Upper lobe of left lung (tissue), 6 donors: ENCODE measurements around the gene CLCA1. TPM values are rescaled to one million over a fixed set of nuclear protein-coding genes. Genes with fewer than 3 reads are reported as not detected.

Experiments
- ATAC-seq, 2 donors: fragments of 200-7000 bp; cut with Tn5 transposase; one replicate each; pipeline ENCODE4 v1.9.1; 2022; ENCODE audit warnings: mild to moderate bottlenecking in 2 of 2, moderate library complexity in 2 of 2; ENCODE audit not compliant: low FRiP score in 2 of 2
- DNase-seq, 2 donors: peaks; one replicate each; pipeline ENCODE4 v3.0.0-alpha.2; 2019 to 2020
- H3K27ac ChIP-seq, 4 donors: fragments of 200-600 bp; sonication (generic); one replicate each; pipeline ENCODE4 v1.5.1; 2016 to 2019
- H3K27me3 ChIP-seq, 4 donors: fragments of 200-600 bp; sonication (generic); one replicate each; pipeline ENCODE4 v1.5.1; 2017 to 2019
- H3K36me3 ChIP-seq, 4 donors: fragments of 200-600 bp; sonication (generic); one replicate each; pipeline ENCODE4 v1.5.1; 2016 to 2019
- H3K4me1 ChIP-seq, 4 donors: fragments of 200-600 bp; sonication (generic); one replicate each; pipeline ENCODE4 v1.5.1; 2018 to 2019
- H3K4me3 ChIP-seq, 4 donors: fragments of 200-600 bp; sonication (generic); one replicate each; pipeline ENCODE4 v1.5.1; 2017 to 2019; ENCODE audit warnings: mild to moderate bottlenecking in 2 of 4, moderate library complexity in 1 of 4
- H3K9me3 ChIP-seq, 4 donors: fragments of 200-600 bp; sonication (generic); one replicate each; pipeline ENCODE4 v1.5.1; 2018 to 2019
- EP300 ChIP-seq, 4 donors: sonication (generic); formaldehyde crosslinking; IDR thresholded peaks; one replicate each; pipeline ENCODE4 v1.5.1; 2017; ENCODE audit warnings: antibody characterized with exemption in 4 of 4, control low read depth in 2 of 4
- POLR2A ChIP-seq, 4 donors: fragments of 450-650 bp; IDR thresholded peaks; one replicate each; pipeline ENCODE4 v1.5.1; 2016 to 2017; ENCODE audit warnings: antibody characterized with exemption in 4 of 4, mild to moderate bottlenecking in 2 of 4
- POLR2AphosphoS5 ChIP-seq, 2 donors: sonication (generic); formaldehyde crosslinking; IDR thresholded peaks; one replicate each; pipeline ENCODE4 v1.5.1; 2017; ENCODE audit warnings: antibody characterized with exemption in 2 of 2
- WGBS, 2 donors: methylation state at CpG; one replicate each; pipeline ENCODE4 v1.1.5; 2017 to 2018; 5-methylcytosine and 5-hydroxymethylcytosine counted together
- total RNA-seq, 6 donors: library from RNA; depleted of rRNA in 4 of 6; stranded (reverse); fragments of >200 nt in 4 of 6; gene quantifications; one replicate each; pipeline versions ENCODE4 v1.1.0 to v1.2.1, GENCODE V29; 2016 to 2021
- TF ChIP-seq, protein P1 (sequence below), 6 experiments: fragments of 450-650 bp in 4 of 6; fragments of 200-600 bp in 2 of 6; sonication (generic) in 2 of 6; IDR thresholded peaks; one replicate each; pipeline ENCODE4 v1.5.1; 2016 to 2019; ENCODE audit warnings: antibody characterized with exemption in 6 of 6
- donor health status: DM: no; HTN: no; CAD: no; lungs with moderate emphysema.
- donor health status: DM: no; HTN: yes; CAD: no; lungs with severe emphysema.

CLCA1 gene
- total RNA-seq, 6 donors from 2014 or later = 0.11 to 0.27 TPM; not detected in 4

DNA sequence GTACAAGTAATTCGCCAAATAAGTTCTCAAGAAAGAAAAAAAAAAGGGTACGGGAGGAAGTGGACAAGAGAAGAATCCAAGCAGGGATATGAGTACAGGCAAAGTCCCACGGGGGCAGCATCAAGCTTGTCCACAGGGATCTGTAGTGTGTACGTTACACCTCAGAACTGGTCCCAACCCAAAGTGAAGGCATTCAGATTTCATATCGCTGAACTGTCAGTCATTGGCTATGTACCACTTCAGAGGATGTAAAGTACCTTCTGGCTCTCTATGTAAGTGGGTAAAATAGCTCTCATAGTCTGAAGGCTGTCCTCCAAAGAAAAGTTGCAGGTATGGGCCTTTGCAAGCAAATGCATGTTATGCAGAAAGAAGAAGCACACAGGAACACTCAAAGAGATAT is 70.0 kb downstream of the CLCA1 start:
- H3K36me3 ChIP-seq = no peaks in the 10 kb centered on the region
- no peak overlapping the region for H3K4me3 ChIP-seq
- no peak for TF ChIP-seq POLR2A (IDR thresholded peaks at IDR 0.05)
- no peak for TF ChIP-seq EP300 (IDR thresholded peaks at IDR 0.05)
- TF ChIP-seq POLR2AphosphoS5 (IDR thresholded peaks at IDR 0.05) = no peak
- TF ChIP-seq, protein P1, sequence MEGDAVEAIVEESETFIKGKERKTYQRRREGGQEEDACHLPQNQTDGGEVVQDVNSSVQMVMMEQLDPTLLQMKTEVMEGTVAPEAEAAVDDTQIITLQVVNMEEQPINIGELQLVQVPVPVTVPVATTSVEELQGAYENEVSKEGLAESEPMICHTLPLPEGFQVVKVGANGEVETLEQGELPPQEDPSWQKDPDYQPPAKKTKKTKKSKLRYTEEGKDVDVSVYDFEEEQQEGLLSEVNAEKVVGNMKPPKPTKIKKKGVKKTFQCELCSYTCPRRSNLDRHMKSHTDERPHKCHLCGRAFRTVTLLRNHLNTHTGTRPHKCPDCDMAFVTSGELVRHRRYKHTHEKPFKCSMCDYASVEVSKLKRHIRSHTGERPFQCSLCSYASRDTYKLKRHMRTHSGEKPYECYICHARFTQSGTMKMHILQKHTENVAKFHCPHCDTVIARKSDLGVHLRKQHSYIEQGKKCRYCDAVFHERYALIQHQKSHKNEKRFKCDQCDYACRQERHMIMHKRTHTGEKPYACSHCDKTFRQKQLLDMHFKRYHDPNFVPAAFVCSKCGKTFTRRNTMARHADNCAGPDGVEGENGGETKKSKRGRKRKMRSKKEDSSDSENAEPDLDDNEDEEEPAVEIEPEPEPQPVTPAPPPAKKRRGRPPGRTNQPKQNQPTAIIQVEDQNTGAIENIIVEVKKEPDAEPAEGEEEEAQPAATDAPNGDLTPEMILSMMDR (IDR thresholded peaks at IDR 0.05) = no peak
- no peaks in the 10 kb centered on the region for H3K27me3 ChIP-seq
- 62 to 65% methylated on average over 5 of the region's 5 CpGs for WGBS, 2 donors
- H3K4me1 ChIP-seq = no peaks in the 10 kb centered on the region
- DNase-seq (no peak), ATAC-seq (peak in 1 of 2 donors; percentile 51)
- no peak overlapping the region for H3K27ac ChIP-seq
- H3K9me3 ChIP-seq = no peaks in the 10 kb centered on the region

GRCh38 chr1:86541859-86542258 is 73.1 kb downstream of the CLCA1 start:
- H3K36me3 ChIP-seq = no peaks in the 10 kb centered on the region
- DNase-seq (no peak), ATAC-seq (no peak)
- H3K4me1 ChIP-seq = no peaks in the 10 kb centered on the region
- H3K27me3 ChIP-seq = no peaks in the 10 kb centered on the region
- H3K9me3 ChIP-seq = no peaks in the 10 kb centered on the region
- WGBS, 2 donors = 90 to 94% methylated on average over 2 of the region's 2 CpGs
- no peak overlapping the region for H3K27ac ChIP-seq
- no peak overlapping the region for H3K4me3 ChIP-seq
- TF ChIP-seq EP300 (IDR thresholded peaks at IDR 0.05) (no peak), POLR2AphosphoS5 (IDR thresholded peaks at IDR 0.05) (no peak), POLR2A (IDR thresholded peaks at IDR 0.05) (no peak)
- TF ChIP-seq, protein P1 (IDR thresholded peaks at IDR 0.05) = no peak

DNA sequence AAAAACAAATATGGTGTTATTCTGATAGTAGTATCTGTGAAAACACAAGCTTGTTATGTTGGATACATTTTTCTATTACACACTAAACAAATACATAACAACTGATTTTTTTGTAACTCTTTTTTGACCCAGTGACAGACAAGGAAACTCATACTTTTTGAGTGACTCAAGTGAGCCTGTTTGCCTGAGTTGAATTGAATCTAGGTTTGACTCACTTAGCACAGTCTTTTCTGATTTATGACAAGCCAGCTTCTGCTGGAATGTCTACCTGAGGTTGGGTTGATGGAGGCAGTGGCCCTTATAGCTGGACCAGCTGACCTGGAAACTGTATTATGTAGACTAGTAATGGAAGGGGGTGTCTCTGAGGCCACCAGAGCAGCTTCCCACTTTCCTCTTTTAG is 73.9 kb downstream of the CLCA1 start:
- no peak for ATAC-seq
- Histone ChIP-seq H3K27ac (no peak overlapping the region), H3K36me3 (no peaks in the 10 kb centered on the region), H3K4me1 (no peaks in the 10 kb centered on the region), H3K4me3 (no peak overlapping the region), H3K27me3 (no peaks in the 10 kb centered on the region), H3K9me3 (no peaks in the 10 kb centered on the region)
- no peak for DNase-seq
- TF ChIP-seq POLR2AphosphoS5 (IDR thresholded peaks at IDR 0.05) (no peak), EP300 (IDR thresholded peaks at IDR 0.05) (no peak), POLR2A (IDR thresholded peaks at IDR 0.05) (no peak)
- TF ChIP-seq, protein P1 (IDR thresholded peaks at IDR 0.05) = no peak

- Histone ChIP-seq H3K27ac (no peak within 1 kb of the TSS), H3K4me3 (no peak within 1 kb of the TSS), H3K27me3 (no peaks in the 10 kb centered on the region), H3K36me3 (no peaks in the 10 kb centered on the region), H3K9me3 (no peaks in the 10 kb centered on the region), H3K4me1 (no peaks in the 10 kb centered on the region)
- no peak for TF ChIP-seq POLR2AphosphoS5 (IDR thresholded peaks at IDR 0.05)
- TF ChIP-seq EP300 (IDR thresholded peaks at IDR 0.05) = no peak
- ATAC-seq (no peak), DNase-seq (no peak)
- WGBS, 2 donors = 27 to 40% methylated on average over 2 of the region's 2 CpGs
These were observed 78.1 kb downstream of the CLCA1 start, which contains the start of gene CLCA4 for GRCh38 chr1:86546787-86547221. TSS of gene CLCA4 (plus strand) at chr1:86547078. CDS start at chr1:86547120, 42 bp downstream.

DNA sequence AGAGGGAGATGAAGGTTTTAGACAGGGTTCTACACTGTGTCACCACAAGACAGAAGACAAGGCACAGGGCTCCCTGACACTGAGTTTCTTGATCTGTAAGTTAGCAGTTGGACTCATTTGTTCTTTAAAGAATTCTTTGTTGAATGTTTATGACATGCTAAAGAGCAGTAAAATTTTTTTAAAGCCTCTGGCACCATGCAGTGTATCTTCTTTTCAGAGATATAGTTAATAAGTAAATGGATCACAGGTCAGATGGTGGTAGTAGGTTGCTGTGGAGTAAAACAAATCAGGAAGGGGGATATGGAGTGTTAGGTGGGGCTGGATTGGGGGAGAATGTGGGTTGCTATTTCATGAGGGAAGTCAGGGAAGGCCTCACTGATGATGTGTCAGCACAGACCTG is 80.1 kb downstream of the CLCA1 start:
- DNase-seq (no peak), ATAC-seq (no peak)
- TF ChIP-seq POLR2A (IDR thresholded peaks at IDR 0.05) = no peak
- TF ChIP-seq, protein P1 (IDR thresholded peaks at IDR 0.05) = no peak
- TF ChIP-seq EP300 (IDR thresholded peaks at IDR 0.05) = no peak
- no peak for TF ChIP-seq POLR2AphosphoS5 (IDR thresholded peaks at IDR 0.05)
- Histone ChIP-seq H3K36me3 (no peaks in the 10 kb centered on the region), H3K27ac (no peak overlapping the region), H3K4me1 (no peaks in the 10 kb centered on the region), H3K27me3 (no peaks in the 10 kb centered on the region), H3K9me3 (no peaks in the 10 kb centered on the region), H3K4me3 (no peak overlapping the region)

Other genes starting within 250 kb of the CLCA1 start
- gene ODF2L, start 72.6 kb upstream of the CLCA1 start, total RNA-seq = 100 to 1,000 TPM in 2 of 6 donors, 10 to 100 TPM in 4; 22.2 to 179 (median 34.0) TPM
- 1 to 10 TPM in 1 of 6 donors, under 1 TPM in 2, not detected in 3; 0.57 to 5.3 (median 0.61) TPM for gene CLCA2, start 44.8 kb upstream of the CLCA1 start, total RNA-seq
- 1 to 10 TPM in 1 of 6 donors, not detected in 5; 1.0 TPM for gene CLCA4, start 78.2 kb downstream of the CLCA1 start, total RNA-seq
- gene SH3GLB1, start 235.6 kb downstream of the CLCA1 start, total RNA-seq = 10 to 100 TPM; 23.9 to 94.6 (median 62.0) TPM